Upper lobe of right lung (tissue), 1 donor: ENCODE results near the gene RAB11FIP4. TPM values are rescaled to one million over a fixed set of nuclear protein-coding genes. Genes with fewer than 3 reads are reported as not detected.

Source experiments
- ATAC-seq: fragments of 200-7000 bp; cut with Tn5 transposase; one replicate; pipeline ENCODE4 v1.9.1; 2020; ENCODE audit warnings: mild to moderate bottlenecking, moderate library complexity
- DNase-seq: peaks from one replicate; pipeline ENCODE4 v3.0.0-alpha.2; 2020
- H3K27ac ChIP-seq: fragments of 200-600 bp; one replicate; pipeline ENCODE4 v1.8.0; 2022
- H3K27me3 ChIP-seq: fragments of 200-600 bp; one replicate; pipeline ENCODE4 v1.8.0; 2022; ENCODE audit warnings: mild to moderate bottlenecking
- H3K36me3 ChIP-seq: fragments of 200-600 bp; one replicate; pipeline ENCODE4 v1.8.0; 2022
- H3K4me1 ChIP-seq: fragments of 200-600 bp; one replicate; pipeline ENCODE4 v1.8.0; 2022
- H3K4me3 ChIP-seq: fragments of 200-600 bp; one replicate; pipeline ENCODE4 v1.8.0; 2022; ENCODE audit warnings: mild to moderate bottlenecking
- H3K9me3 ChIP-seq: fragments of 200-600 bp; one replicate; pipeline ENCODE4 v1.8.0; 2022
- intact Hi-C: fragments of 100-400 bp; cut with DNase I; formaldehyde crosslinking; loops from one replicate; pipeline ENCODE4 v1.11.0; 2022
- total RNA-seq: library from RNA; stranded (reverse); fragmentation: NEBNext Ultra II Directional; extraction: Animal tissue kit (Norgen Biotek cat#: 25700); gene quantifications from one replicate; pipeline ENCODE4 v1.2.1, GENCODE V29; 2021
- TF ChIP-seq, protein P1 (sequence below): fragments of 200-600 bp; IDR thresholded peaks from one replicate; pipeline ENCODE4 v1.8.0; 2022; ENCODE audit warnings: antibody characterized with exemption
- donor health status: DM: no; HTN: yes; CAD: no; lungs with severe emphysema.

Gene RAB11FIP4
- total RNA-seq, 1 donor from 2014 or later = 13.5 TPM

- no peaks in the 10 kb centered on the region for H3K27me3 ChIP-seq
- peak overlapping the region; percentile 67 for H3K4me3 ChIP-seq
- peaks cover 44% of the 10 kb centered on the region for H3K4me1 ChIP-seq
- intact Hi-C loops = no loop called here
- no peaks in the 10 kb centered on the region for H3K36me3 ChIP-seq
- DNase-seq (no peak), ATAC-seq (no peak)
- H3K27ac ChIP-seq = peak overlapping the region; percentile 58
- TF ChIP-seq, protein P1, sequence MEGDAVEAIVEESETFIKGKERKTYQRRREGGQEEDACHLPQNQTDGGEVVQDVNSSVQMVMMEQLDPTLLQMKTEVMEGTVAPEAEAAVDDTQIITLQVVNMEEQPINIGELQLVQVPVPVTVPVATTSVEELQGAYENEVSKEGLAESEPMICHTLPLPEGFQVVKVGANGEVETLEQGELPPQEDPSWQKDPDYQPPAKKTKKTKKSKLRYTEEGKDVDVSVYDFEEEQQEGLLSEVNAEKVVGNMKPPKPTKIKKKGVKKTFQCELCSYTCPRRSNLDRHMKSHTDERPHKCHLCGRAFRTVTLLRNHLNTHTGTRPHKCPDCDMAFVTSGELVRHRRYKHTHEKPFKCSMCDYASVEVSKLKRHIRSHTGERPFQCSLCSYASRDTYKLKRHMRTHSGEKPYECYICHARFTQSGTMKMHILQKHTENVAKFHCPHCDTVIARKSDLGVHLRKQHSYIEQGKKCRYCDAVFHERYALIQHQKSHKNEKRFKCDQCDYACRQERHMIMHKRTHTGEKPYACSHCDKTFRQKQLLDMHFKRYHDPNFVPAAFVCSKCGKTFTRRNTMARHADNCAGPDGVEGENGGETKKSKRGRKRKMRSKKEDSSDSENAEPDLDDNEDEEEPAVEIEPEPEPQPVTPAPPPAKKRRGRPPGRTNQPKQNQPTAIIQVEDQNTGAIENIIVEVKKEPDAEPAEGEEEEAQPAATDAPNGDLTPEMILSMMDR = no peak
- H3K9me3 ChIP-seq = no peaks in the 10 kb centered on the region
Observed at GRCh38 chr17:31561469-31562375, 170.2 kb downstream of the RAB11FIP4 start.

- Histone ChIP-seq H3K4me1 (peaks cover 50% of the 10 kb centered on the region), H3K36me3 (no peaks in the 10 kb centered on the region), H3K9me3 (no peaks in the 10 kb centered on the region), H3K4me3 (no peak overlapping the region), H3K27me3 (no peaks in the 10 kb centered on the region), H3K27ac (no peak overlapping the region)
- TF ChIP-seq, protein P1 = no peak
- intact Hi-C loops = no loop called here
- ATAC-seq (no peak), DNase-seq (no peak)
Observed at GRCh38 chr17:31562376-31562840, 170.9 kb downstream of the RAB11FIP4 start.

- no peaks in the 10 kb centered on the region for H3K9me3 ChIP-seq
- TF ChIP-seq, protein P1 = no peak
- DNase-seq = no peak
- peaks cover 65% of the 10 kb centered on the region for H3K4me1 ChIP-seq
- H3K4me3 ChIP-seq = no peak overlapping the region
- H3K27ac ChIP-seq = no peak overlapping the region
- intact Hi-C loops = no loop called here
- ATAC-seq = no peak
- H3K36me3 ChIP-seq = no peaks in the 10 kb centered on the region
- H3K27me3 ChIP-seq = no peaks in the 10 kb centered on the region
Observed at GRCh38 chr17:31564291-31564690, 172.8 kb downstream of the RAB11FIP4 start.

GRCh38 chr17:31564883-31565301, 173.4 kb downstream of the RAB11FIP4 start:
- TF ChIP-seq, protein P1 = no peak
- intact Hi-C loops = no loop called here
- no peak for DNase-seq
- peak; percentile 67 for ATAC-seq
- Histone ChIP-seq H3K4me1 (peaks cover 71% of the 10 kb centered on the region), H3K4me3 (no peak overlapping the region), H3K36me3 (no peaks in the 10 kb centered on the region), H3K27ac (peak overlapping the region; percentile 18), H3K9me3 (no peaks in the 10 kb centered on the region), H3K27me3 (no peaks in the 10 kb centered on the region)

DNA sequence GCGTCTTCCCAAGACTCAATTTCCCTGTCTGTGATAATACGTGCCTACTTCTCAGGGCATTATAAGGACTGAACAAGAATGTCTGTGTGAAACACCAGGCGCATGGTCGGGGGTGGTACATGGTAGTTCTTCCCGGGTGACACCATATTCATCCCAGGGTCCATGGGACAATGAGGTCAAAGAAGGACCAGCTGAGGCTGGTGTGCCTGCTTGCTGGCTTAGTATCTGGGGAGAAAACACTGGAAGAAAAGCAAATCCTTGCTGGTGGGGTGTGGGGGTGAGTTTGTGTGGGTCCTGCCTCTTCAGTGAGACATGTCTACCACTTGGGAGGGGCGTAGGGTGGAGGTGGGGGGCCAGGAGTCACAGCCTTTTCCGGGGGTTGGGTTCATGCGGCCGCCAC, 174.2 kb downstream of the RAB11FIP4 start:
- peaks cover 78% of the 10 kb centered on the region for H3K4me1 ChIP-seq

More for the DNA sequence above, 174.2 kb downstream of the RAB11FIP4 start:
- TF ChIP-seq, protein P1 = no peak
- Histone ChIP-seq H3K4me3 (no peak overlapping the region), H3K27ac (peak overlapping the region; percentile 18), H3K27me3 (no peaks in the 10 kb centered on the region), H3K36me3 (no peaks in the 10 kb centered on the region), H3K9me3 (no peaks in the 10 kb centered on the region)
- no peak for DNase-seq
- intact Hi-C loops = no loop called here
- ATAC-seq = no peak
